Measurements from ENCODE around the gene FHOD3.
"Not testable (repeated sequence)": the region's sequence is repeated elsewhere in the genome, so short reads cannot be mapped to it uniquely, and the experiment has no call there.

Gene FHOD3

GRCh38 chr18:36352384-36352783 is 54.9 kb downstream of the FHOD3 start:
- no peak for DNase-seq

- no peak for DNase-seq
Observed at GRCh38 chr18:36354989-36355388, 57.5 kb downstream of the FHOD3 start.

- DNase-seq: no peak
Observed at GRCh38 chr18:36355511-36355910, 58.0 kb downstream of the FHOD3 start.

- DNase-seq: not testable (repeated sequence)
Observed at GRCh38 chr18:36356741-36357140, 59.2 kb downstream of the FHOD3 start.

GRCh38 chr18:36358141-36358540 is 60.6 kb downstream of the FHOD3 start:
- DNase-seq: no peak

GRCh38 chr18:36360256-36360909 is 62.9 kb downstream of the FHOD3 start:
- no peak for DNase-seq

- no peak for DNase-seq
Observed at GRCh38 chr18:36364911-36365624, 67.6 kb downstream of the FHOD3 start.

- no peak for DNase-seq
Observed at GRCh38 chr18:36365836-36366775, 68.6 kb downstream of the FHOD3 start.

- no peak for DNase-seq
Observed at GRCh38 chr18:36366994-36367839, 69.7 kb downstream of the FHOD3 start.

GRCh38 chr18:36368889-36369288 is 71.4 kb downstream of the FHOD3 start:
- DNase-seq: no peak

GRCh38 chr18:36372903-36373311 is 75.4 kb downstream of the FHOD3 start:
- DNase-seq: peak; percentile 69

- no peak for DNase-seq
Observed at GRCh38 chr18:36374262-36374661, 76.7 kb downstream of the FHOD3 start.

GRCh38 chr18:36375118-36375517 is 77.6 kb downstream of the FHOD3 start:
- DNase-seq: no peak

- no peak for DNase-seq
Observed at GRCh38 chr18:36376361-36376760, 78.8 kb downstream of the FHOD3 start.

GRCh38 chr18:36377626-36378025 is 80.1 kb downstream of the FHOD3 start:
- DNase-seq: no peak

- DNase-seq: no peak
Observed at GRCh38 chr18:36378205-36378604, 80.7 kb downstream of the FHOD3 start.

- peak; percentile 34 for DNase-seq
Observed at GRCh38 chr18:36379435-36379984, 82.0 kb downstream of the FHOD3 start.

GRCh38 chr18:36380173-36380827 is 82.8 kb downstream of the FHOD3 start:
- DNase-seq: no peak

- no peak for DNase-seq
Observed at GRCh38 chr18:36381075-36381474, 83.6 kb downstream of the FHOD3 start.

- DNase-seq: no peak
Observed at GRCh38 chr18:36382854-36383253, 85.3 kb downstream of the FHOD3 start.

GRCh38 chr18:36386150-36386920 is 88.8 kb downstream of the FHOD3 start:
- DNase-seq: no peak

Measured in hematopoietic multipotent progenitor cell treated with erythropoietin and hydrocortisone succinate and interleukin-3 and kit ligand, for 4 days (in vitro differentiated cells).